ENCODE measurements around the gene HABP4. TPM values are rescaled to one million over a fixed set of nuclear protein-coding genes. Genes with fewer than 3 reads are reported as not detected.
A peak's percentile ranks its signal among the peaks of the same experiment; 100 is the strongest.

The HABP4 gene
- total and polyA plus RNA-seq, 9 of the 15 experiments (the other 6 are each of a cell fraction or from before 2014, with no cell fraction given) = 0.38 to 2.4 (median 1.9) TPM

GRCh38 chr9:96418920-96419690 lies 30.9 kb upstream of the HABP4 start (continued):
- TF ChIP-seq HINFP (tag; conservative IDR thresholded peaks at IDR 0.05; ENCODE audit: low read depth) (no peak), RBM39 (optimal IDR thresholded peaks at IDR 0.05; ENCODE audit: low read depth, low read length) (no peak), E2F5 (CRISPR knock-in tag; IDR thresholded peaks at IDR 0.05) (no peak), POU5F1 (IDR thresholded peaks at IDR 0.05; ENCODE audit: borderline replicate concordance, low read depth, low read length, partially characterized antibody) (no peak), NFXL1 (CRISPR knock-in tag; IDR thresholded peaks at IDR 0.05) (no peak), MAFK (IDR thresholded peaks at IDR 0.05; ENCODE audit: low read length) (no peak), TARDBP (IDR thresholded peaks at IDR 0.05) (no peak; the same call in 1 of the 2 replicates), ZBTB34 (CRISPR knock-in tag; IDR thresholded peaks at IDR 0.05) (no peak), TRIM28 (IDR thresholded peaks at IDR 0.05) (no peak), PREB (CRISPR knock-in tag; IDR thresholded peaks at IDR 0.05) (no peak), CREB3 (tag; conservative IDR thresholded peaks at IDR 0.05; ENCODE audit: low read depth) (no peak), SOX6 (IDR thresholded peaks at IDR 0.05) (peak; percentile 43; the same call in 1 of the 2 replicates)
